Hepatocyte (in vitro differentiated cells): ENCODE results near the gene OLFM2. TPM values are rescaled to one million over a fixed set of nuclear protein-coding genes. Genes with fewer than 3 reads are reported as not detected.

ENCODE experiments used
- DNase-seq: peaks from one replicate; pipeline ENCODE4 v3.0.0-alpha.2; 2016; ENCODE audit warnings: low spot score
- H2AFZ ChIP-seq: fragments of 200-600 bp; sonication (generic); 2 replicates; pipeline ENCODE4 v1.6.0; 2016; ENCODE audit warnings: antibody characterized with exemption, mild to moderate bottlenecking
- H3K27ac ChIP-seq: fragments of 200-600 bp; sonication (generic); 2 replicates; pipeline ENCODE4 v1.5.1; 2016; ENCODE audit warnings: mild to moderate bottlenecking
- H3K27me3 ChIP-seq: fragments of 200-600 bp; sonication (generic); 2 replicates; pipeline ENCODE4 v1.6.1; 2016
- H3K36me3 ChIP-seq: fragments of 200-600 bp; sonication (generic); replicated peaks from 2 replicates; pipeline ENCODE4 v1.5.1; 2016; ENCODE audit warnings: low read depth; ENCODE audit not compliant: insufficient read depth
- H3K4me1 ChIP-seq: fragments of 200-600 bp; sonication (generic); 2 replicates; pipeline ENCODE4 v1.5.1; 2016; ENCODE audit warnings: mild to moderate bottlenecking, moderate library complexity; ENCODE audit not compliant: insufficient read depth
- H3K4me2 ChIP-seq: fragments of 200-600 bp; sonication (generic); 2 replicates; pipeline ENCODE4 v1.6.0; 2016
- H3K4me3 ChIP-seq: fragments of 200-600 bp; sonication (generic); 2 replicates; pipeline ENCODE4 v1.5.1; 2016; ENCODE audit warnings: mild to moderate bottlenecking
- H3K79me2 ChIP-seq: fragments of 200-600 bp; sonication (generic); 2 replicates; pipeline ENCODE4 v1.6.0; 2017; ENCODE audit warnings: mild to moderate bottlenecking
- H3K9me2 ChIP-seq: fragments of 200-600 bp; sonication (generic); replicated peaks from 2 replicates; pipeline ENCODE4 v1.6.0; 2017; ENCODE audit warnings: mild to moderate bottlenecking; ENCODE audit not compliant: insufficient read depth
- H3K9me3 ChIP-seq: fragments of 200-600 bp; sonication (generic); 2 replicates; pipeline ENCODE4 v1.5.1; 2016; ENCODE audit warnings: low read depth, mild to moderate bottlenecking
- H4K20me1 ChIP-seq: fragments of 200-600 bp; sonication (generic); 2 replicates; pipeline ENCODE4 v1.6.0; 2016; ENCODE audit warnings: mild to moderate bottlenecking; ENCODE audit not compliant: insufficient read depth, poor library complexity, severe bottlenecking
- CTCF ChIP-seq: fragments of 200-600 bp; sonication (generic); IDR thresholded peaks from 2 replicates; pipeline ENCODE4 v1.5.1; 2016; ENCODE audit warnings: antibody characterized with exemption, mild to moderate bottlenecking; ENCODE audit not compliant: poor library complexity
- EZH2 ChIP-seq: fragments of 200-600 bp; sonication (generic); IDR thresholded peaks from 2 replicates; pipeline ENCODE4 v1.6.1; 2016; ENCODE audit warnings: antibody characterized with exemption, mild to moderate bottlenecking, borderline replicate concordance
- EZH2phosphoT487 ChIP-seq: fragments of 200-600 bp; sonication (generic); IDR thresholded peaks from one replicate; pipeline ENCODE4 v1.6.1; 2018; ENCODE audit warnings: antibody characterized with exemption, mild to moderate bottlenecking, low read depth, moderate library complexity; ENCODE audit not compliant: unreplicated experiment, severe bottlenecking
- WGBS: methylation state at CpG from one replicate; pipeline ENCODE4 v1.1.6; 2016; ENCODE audit warnings: low lambda C conversion rate; ENCODE audit errors: missing lambda C conversion rate; 5-methylcytosine and 5-hydroxymethylcytosine counted together
- polyA plus RNA-seq: library from polyadenylated mRNA; unstranded; fragments of >200 nt; fragmentation: Nextera tagmentation; extraction: Ambion mirVana; gene quantifications from 2 replicates; pipeline ENCODE4 v1.2.1, GENCODE V29; 2016
- total RNA-seq: library from RNA; depleted of rRNA; stranded (reverse); fragments of >200 nt; gene quantifications from 2 replicates; pipeline ENCODE4 v1.2.3, GENCODE V29; 2014

The OLFM2 gene
- total and polyA plus RNA-seq, 2 experiments from 2014 or later = 33.1 to 36.5 TPM

GRCh38 chr19:9857920-9858746 lies 78.2 kb downstream of the OLFM2 start:
- WGBS = 95% methylated on average over 10 of the region's 10 CpGs
- H3K36me3 ChIP-seq = no peaks in the 10 kb centered on the region
- no peak overlapping the region for H3K4me3 ChIP-seq

GRCh38 chr19:9857076-9857721 lies 79.1 kb downstream of the OLFM2 start:
- H4K20me1 ChIP-seq = no peaks in the 10 kb centered on the region
- no peak overlapping the region for H2AFZ ChIP-seq
- H3K79me2 ChIP-seq = no peaks in the 10 kb centered on the region
- H3K4me1 ChIP-seq = no peaks in the 10 kb centered on the region
- H3K9me2 ChIP-seq = no peaks in the 10 kb centered on the region
- no peak overlapping the region for H3K4me2 ChIP-seq
- no peaks in the 10 kb centered on the region for H3K36me3 ChIP-seq
- TF ChIP-seq CTCF = no peak
- no peak for TF ChIP-seq EZH2
- no peak for TF ChIP-seq EZH2phosphoT487
- H3K27ac ChIP-seq = no peak overlapping the region
- no peak for DNase-seq
- H3K4me3 ChIP-seq = no peak overlapping the region
- WGBS = 98% methylated on average over 13 of the region's 13 CpGs
- no peaks in the 10 kb centered on the region for H3K9me3 ChIP-seq
- H3K27me3 ChIP-seq = no peaks in the 10 kb centered on the region

More at GRCh38 chr19:9857920-9858746, 78.2 kb downstream of the OLFM2 start:
- Histone ChIP-seq H3K9me2 (no peaks in the 10 kb centered on the region), H3K4me1 (no peaks in the 10 kb centered on the region), H4K20me1 (no peaks in the 10 kb centered on the region), H3K27ac (no peak overlapping the region), H3K79me2 (no peaks in the 10 kb centered on the region), H3K9me3 (no peaks in the 10 kb centered on the region), H3K4me2 (no peak overlapping the region), H3K27me3 (no peaks in the 10 kb centered on the region), H2AFZ (no peak overlapping the region)
- TF ChIP-seq EZH2phosphoT487 = no peak
- DNase-seq = no peak

- 95% methylated on average over 9 of the region's 9 CpGs for WGBS
- no peak overlapping the region for H3K27ac ChIP-seq
- no peaks in the 10 kb centered on the region for H3K79me2 ChIP-seq
- H3K4me2 ChIP-seq = no peak overlapping the region
- no peaks in the 10 kb centered on the region for H3K36me3 ChIP-seq
- H3K4me1 ChIP-seq = no peaks in the 10 kb centered on the region
- TF ChIP-seq CTCF (no peak), EZH2 (no peak), EZH2phosphoT487 (no peak)
- no peak overlapping the region for H3K4me3 ChIP-seq
- no peaks in the 10 kb centered on the region for H3K9me3 ChIP-seq
- DNase-seq = no peak
- no peaks in the 10 kb centered on the region for H4K20me1 ChIP-seq
- H3K27me3 ChIP-seq = no peaks in the 10 kb centered on the region
- H2AFZ ChIP-seq = no peak overlapping the region
- no peaks in the 10 kb centered on the region for H3K9me2 ChIP-seq
Observed at GRCh38 chr19:9856609-9857008, 79.7 kb downstream of the OLFM2 start.

- TF ChIP-seq EZH2 (no peak), EZH2phosphoT487 (no peak), CTCF (no peak)
- Histone ChIP-seq H3K27me3 (no peaks in the 10 kb centered on the region), H2AFZ (no peak overlapping the region), H3K4me3 (no peak overlapping the region), H3K9me3 (no peaks in the 10 kb centered on the region), H3K36me3 (no peaks in the 10 kb centered on the region), H3K9me2 (no peaks in the 10 kb centered on the region), H3K79me2 (no peaks in the 10 kb centered on the region), H3K27ac (no peak overlapping the region), H3K4me2 (no peak overlapping the region), H3K4me1 (no peaks in the 10 kb centered on the region), H4K20me1 (no peaks in the 10 kb centered on the region)
- WGBS = 98% methylated on average over 37 of the region's 38 CpGs
- no peak for DNase-seq
Observed at GRCh38 chr19:9854282-9854846, 82.0 kb downstream of the OLFM2 start.
